Fibroblast of skin of abdomen (primary cell): ENCODE data around the gene KLHDC8B.
A peak's percentile ranks its signal among the peaks of the same experiment; 100 is the strongest.
"Not testable (repeated sequence)": the region's sequence is repeated elsewhere in the genome, so short reads cannot be mapped to it uniquely, and the experiment has no call there.

ENCODE experiments used
- DNase-seq: peaks from one replicate; pipeline ENCODE4 v3.0.0-alpha.2; 2013

KLHDC8B gene

GRCh38 chr3:49198161-49198560 is 26.8 kb downstream of the KLHDC8B start:
- no peak for DNase-seq

GRCh38 chr3:49198611-49199230 is 27.3 kb downstream of the KLHDC8B start:
- no peak for DNase-seq

GRCh38 chr3:49199239-49199899 is 28.0 kb downstream of the KLHDC8B start:
- DNase-seq: peak; percentile 87

DNA sequence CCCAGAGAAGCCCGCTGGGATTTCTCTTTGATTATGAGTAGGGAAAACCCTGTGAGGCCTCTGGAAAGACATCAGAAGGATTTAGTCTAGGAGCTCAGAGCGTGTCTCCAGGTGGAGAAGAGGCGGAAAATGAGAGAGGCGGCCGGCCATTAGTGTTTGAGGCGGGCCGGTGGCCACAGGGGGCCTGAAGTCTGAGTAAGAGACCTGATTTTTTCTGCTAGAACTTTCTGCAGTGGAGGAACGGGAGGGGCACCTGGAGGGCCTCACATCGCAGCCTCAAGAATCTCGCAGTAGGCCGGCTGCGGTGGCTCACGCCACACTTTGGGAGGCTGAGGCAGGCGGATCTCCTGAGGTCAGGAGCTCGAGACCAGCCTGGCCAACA is 28.5 kb downstream of the KLHDC8B start:
- DNase-seq: no peak

GRCh38 chr3:49213541-49213943 is 42.1 kb downstream of the KLHDC8B start:
- DNase-seq: no peak

- DNase-seq: no peak
Measured at GRCh38 chr3:49213998-49214397, 42.6 kb downstream of the KLHDC8B start.

GRCh38 chr3:49216687-49217086 is 45.3 kb downstream of the KLHDC8B start:
- not testable (repeated sequence) for DNase-seq

DNA sequence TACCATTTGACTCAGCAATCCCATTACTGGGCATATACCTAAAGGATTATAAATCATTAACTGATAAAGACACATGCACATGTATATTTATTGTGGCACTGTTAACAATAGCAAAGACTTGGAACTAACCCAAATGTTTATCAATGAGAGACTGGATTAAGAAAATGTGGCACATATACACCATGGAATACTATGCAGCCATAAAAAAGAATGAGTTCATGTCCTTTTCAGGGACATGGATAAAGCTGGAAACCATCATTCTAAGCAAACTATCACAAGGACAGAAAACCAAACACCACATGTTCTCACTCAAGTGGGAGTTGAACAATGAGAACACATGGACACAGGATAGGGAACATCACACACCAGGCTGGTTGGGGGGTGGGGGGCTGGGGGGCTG is 45.7 kb downstream of the KLHDC8B start:
- not testable (repeated sequence) for DNase-seq

- DNase-seq: no peak
Measured at GRCh38 chr3:49217688-49218470, 46.5 kb downstream of the KLHDC8B start.

GRCh38 chr3:49218471-49218989 is 47.1 kb downstream of the KLHDC8B start:
- DNase-seq: peak; percentile 91

GRCh38 chr3:49219132-49219531 is 47.7 kb downstream of the KLHDC8B start:
- no peak for DNase-seq

- DNase-seq: not testable (repeated sequence)
Measured at GRCh38 chr3:49220985-49221563, 49.7 kb downstream of the KLHDC8B start.

GRCh38 chr3:49222002-49222401 is 50.6 kb downstream of the KLHDC8B start:
- no peak for DNase-seq
